GM20431 (cell line): ENCODE data around the gene HAUS6.
"Not testable (repeated sequence)": the region's sequence is repeated elsewhere in the genome, so short reads cannot be mapped to it uniquely, and the experiment has no call there.

Experiments
- in situ Hi-C: fragments of 300-500 bp; cut with MseI, MboI; formaldehyde crosslinking; loops from one replicate; pipeline ENCODE4 v1.15.0; 2020; ENCODE audit warnings: low sequenced_read_pairs; ENCODE audit not compliant: unreplicated experiment

The HAUS6 gene

GRCh38 chr9:19102631-19103345 lies at the start of gene HAUS6:
Gene HAUS6 (minus strand): TSS chr9:19102904. CDS start chr9:19102651, 253 bp downstream.
- in situ Hi-C loops = no loop called here

GRCh38 chr9:19152160-19152498 lies 49.4 kb upstream of the HAUS6 start:
- in situ Hi-C loops = not testable (repeated sequence)

GRCh38 chr9:19151425-19152159 lies 48.9 kb upstream of the HAUS6 start:
- in situ Hi-C loops = no loop called here

- in situ Hi-C loops = no loop called here
These were observed 46.5 kb upstream of the HAUS6 start for GRCh38 chr9:19149230-19149629.

- in situ Hi-C loops = no loop called here
These were observed 45.5 kb upstream of the HAUS6 start for GRCh38 chr9:19148187-19148586.

GRCh38 chr9:19146441-19147024 lies 43.8 kb upstream of the HAUS6 start:
- in situ Hi-C loops = no loop called here

GRCh38 chr9:19145881-19146280 lies 43.2 kb upstream of the HAUS6 start:
- in situ Hi-C loops = no loop called here

- in situ Hi-C loops = no loop called here
These were observed 37.6 kb upstream of the HAUS6 start for GRCh38 chr9:19140259-19140658.

GRCh38 chr9:19138084-19138483 lies 35.4 kb upstream of the HAUS6 start:
- in situ Hi-C loops = no loop called here

GRCh38 chr9:19137282-19137681 lies 34.6 kb upstream of the HAUS6 start:
- in situ Hi-C loops = no loop called here

GRCh38 chr9:19136129-19136528 lies 33.4 kb upstream of the HAUS6 start:
- in situ Hi-C loops = no loop called here

GRCh38 chr9:19133549-19134345 lies 31.0 kb upstream of the HAUS6 start:
- in situ Hi-C loops = no loop called here

- in situ Hi-C loops = no loop called here
These were observed 27.7 kb upstream of the HAUS6 start for GRCh38 chr9:19130436-19130835.

- in situ Hi-C loops = no loop called here
These were observed 25.3 kb upstream of the HAUS6 start for GRCh38 chr9:19127871-19128500.

GRCh38 chr9:19124430-19124793 lies 21.7 kb upstream of the HAUS6 start:
- in situ Hi-C loops = no loop called here

GRCh38 chr9:19122490-19123042 lies 19.9 kb upstream of the HAUS6 start:
- in situ Hi-C loops = no loop called here

GRCh38 chr9:19120877-19121276 lies 18.2 kb upstream of the HAUS6 start:
- in situ Hi-C loops = no loop called here

- in situ Hi-C loops = no loop called here
These were observed 17.2 kb upstream of the HAUS6 start for GRCh38 chr9:19119801-19120440.

- in situ Hi-C loops = no loop called here
These were observed 16.5 kb upstream of the HAUS6 start for GRCh38 chr9:19119246-19119645.
